NCI-H446 treated with DMSO at 0.1 percent for 48 hours (cell line): Measurements from ENCODE around the gene PASK.
A peak's percentile ranks its signal among the peaks of the same experiment; 100 is the strongest.
"Not testable (repeated sequence)": the region's sequence is repeated elsewhere in the genome, so short reads cannot be mapped to it uniquely, and the experiment has no call there.

Experiments
- DNase-seq: peaks from one replicate; lab custom pipeline; 2025; lab: John Stamatoyannopoulos, UW

PASK gene

GRCh38 chr2:241148891-241149674, at the start of gene PASK:
PASK (minus strand) TSS chr2:241149472; CDS start chr2:241143032, 6,440 bp downstream.
- DNase-seq = peak; percentile 88

GRCh38 chr2:241198381-241199279, 49.4 kb upstream of the PASK start:
- DNase-seq = no peak

GRCh38 chr2:241197947-241198346, 48.7 kb upstream of the PASK start:
- no peak for DNase-seq

- not testable (repeated sequence) for DNase-seq
Measured at GRCh38 chr2:241197246-241197645, 48.0 kb upstream of the PASK start.

- no peak for DNase-seq
Measured at GRCh38 chr2:241195506-241196130, 46.3 kb upstream of the PASK start.

GRCh38 chr2:241194811-241195210, 45.5 kb upstream of the PASK start:
- no peak for DNase-seq

GRCh38 chr2:241193271-241193670, 44.0 kb upstream of the PASK start:
- no peak for DNase-seq

- no peak for DNase-seq
Measured at GRCh38 chr2:241191081-241191480, 41.8 kb upstream of the PASK start.

GRCh38 chr2:241190291-241190981, 41.2 kb upstream of the PASK start:
- DNase-seq = no peak

- no peak for DNase-seq
Measured at GRCh38 chr2:241189856-241190201, 40.6 kb upstream of the PASK start.

GRCh38 chr2:241189093-241189855, 40.0 kb upstream of the PASK start:
- no peak for DNase-seq

- DNase-seq = no peak
Measured at GRCh38 chr2:241188361-241189092, 39.3 kb upstream of the PASK start, which contains the start of gene ANO7. ANO7 (plus strand) TSS chr2:241188677; CDS start chr2:241190064, 1,387 bp downstream.

GRCh38 chr2:241187918-241188234, 38.6 kb upstream of the PASK start:
- DNase-seq = no peak

- no peak for DNase-seq
Measured at GRCh38 chr2:241187101-241187917, 38.0 kb upstream of the PASK start.

- no peak for DNase-seq
Measured at GRCh38 chr2:241185961-241186360, 36.7 kb upstream of the PASK start.

- no peak for DNase-seq
Measured at GRCh38 chr2:241184901-241185300, 35.6 kb upstream of the PASK start.

GRCh38 chr2:241183221-241183620, 33.9 kb upstream of the PASK start:
- DNase-seq = no peak

GRCh38 chr2:241182531-241183133, 33.4 kb upstream of the PASK start:
- no peak for DNase-seq

GRCh38 chr2:241182126-241182525, 32.9 kb upstream of the PASK start:
- DNase-seq = no peak
